Left ventricle myocardium inferior (tissue), 1 donor: ENCODE results near the gene PUM1. TPM values are rescaled to one million over a fixed set of nuclear protein-coding genes. Genes with fewer than 3 reads are reported as not detected.
"Not testable (repeated sequence)": the region's sequence is repeated elsewhere in the genome, so short reads cannot be mapped to it uniquely, and the experiment has no call there.

Experiments used
- DNase-seq: peaks from one replicate; pipeline ENCODE4 v3.0.0-alpha.2; 2020
- H3K27ac ChIP-seq: fragments of 200-600 bp; replicated peaks from 2 replicates; pipeline ENCODE4 v1.8.0; 2021
- H3K27me3 ChIP-seq: fragments of 200-600 bp; 2 replicates; pipeline ENCODE4 v1.8.0; 2021; ENCODE audit warnings: low read depth
- H3K36me3 ChIP-seq: fragments of 200-600 bp; 2 replicates; pipeline ENCODE4 v1.8.0; 2021
- H3K4me1 ChIP-seq: fragments of 200-600 bp; 2 replicates; pipeline ENCODE4 v1.8.0; 2021
- H3K4me3 ChIP-seq: fragments of 200-600 bp; 2 replicates; pipeline ENCODE4 v1.8.0; 2021; ENCODE audit warnings: mild to moderate bottlenecking, moderate library complexity
- H3K9me3 ChIP-seq: fragments of 200-600 bp; replicated peaks from 2 replicates; pipeline ENCODE4 v1.8.0; 2021
- CTCF ChIP-seq: fragments of 200-600 bp; IDR thresholded peaks from 2 replicates; pipeline ENCODE4 v1.8.0; 2021; ENCODE audit warnings: antibody characterized with exemption, mild to moderate bottlenecking, borderline replicate concordance
- intact Hi-C: fragments of 100-400 bp; cut with micrococcal nuclease; formaldehyde crosslinking; loops from one replicate; pipeline ENCODE4 v1.11.0; 2022
- total RNA-seq: library from RNA; stranded (reverse); fragmentation: NEBNext Ultra II Directional; extraction: Animal tissue kit (Norgen Biotek cat#: 25700); gene quantifications from one replicate; pipeline ENCODE4 v1.2.1, GENCODE V29; 2021
- donor health status: DM: no; HTN: yes; CAD: no; lungs with severe emphysema.

PUM1 gene
- total RNA-seq, 1 donor from 2014 or later: 80.1 TPM

DNA sequence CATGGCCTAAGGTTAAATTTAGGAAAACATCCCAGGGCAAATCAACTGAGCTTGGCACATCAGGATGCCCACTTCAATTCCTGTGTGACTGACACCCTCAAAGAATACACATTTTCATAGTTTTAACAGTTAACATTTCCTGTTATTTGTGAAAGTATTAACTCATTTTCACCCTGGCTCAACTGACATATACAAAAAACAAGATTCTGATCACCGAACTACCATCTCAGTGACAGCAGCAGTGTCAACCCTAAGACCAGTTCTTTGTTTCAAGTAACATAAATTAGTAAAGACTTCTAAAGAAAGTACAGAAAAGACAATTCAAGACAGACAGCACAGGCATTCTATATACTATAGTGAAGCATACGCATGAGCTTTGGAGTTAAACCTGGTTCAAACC is 88.0 kb downstream of the PUM1 start:
- Histone ChIP-seq H3K36me3 (peaks cover 33% of the 10 kb centered on the region), H3K27me3 (no peaks in the 10 kb centered on the region), H3K9me3 (no peaks in the 10 kb centered on the region), H3K4me1 (peaks cover 53% of the 10 kb centered on the region), H3K4me3 (no peak overlapping the region), H3K27ac (peak overlapping the region; percentile 16)
- TF ChIP-seq CTCF: no peak
- DNase-seq: no peak
- intact Hi-C loops: no loop called here

DNA sequence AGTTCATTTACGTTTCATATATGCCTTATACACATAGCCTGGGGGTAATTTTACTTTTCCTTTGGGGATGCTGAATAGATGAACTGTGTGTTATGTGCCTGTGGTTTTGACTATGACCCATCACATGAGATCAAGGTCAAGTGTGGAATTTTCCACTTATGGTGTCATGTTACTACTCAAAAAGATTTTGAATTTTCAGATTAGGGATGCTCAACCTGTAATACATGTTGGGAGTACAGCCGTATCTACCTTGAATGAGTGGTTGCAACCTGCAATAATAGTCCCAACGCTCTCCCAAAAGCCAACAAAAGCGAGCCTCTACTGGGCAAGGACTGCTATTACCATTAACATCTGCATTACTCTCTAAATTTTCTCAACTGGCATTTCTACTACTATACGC is 88.4 kb downstream of the PUM1 start:
- intact Hi-C loops: no loop called here
- no peak overlapping the region for H3K4me3 ChIP-seq
- H3K9me3 ChIP-seq: no peaks in the 10 kb centered on the region
- peak; percentile 29 for TF ChIP-seq CTCF
- H3K36me3 ChIP-seq: peaks cover 33% of the 10 kb centered on the region
- H3K4me1 ChIP-seq: peaks cover 48% of the 10 kb centered on the region
- no peaks in the 10 kb centered on the region for H3K27me3 ChIP-seq
- no peak for DNase-seq
- H3K27ac ChIP-seq: peak overlapping the region; percentile 57

- Histone ChIP-seq H3K27ac (peak overlapping the region; percentile 57), H3K4me1 (peaks cover 44% of the 10 kb centered on the region), H3K9me3 (no peaks in the 10 kb centered on the region), H3K36me3 (peaks cover 31% of the 10 kb centered on the region), H3K27me3 (no peaks in the 10 kb centered on the region), H3K4me3 (no peak overlapping the region)
- no peak for TF ChIP-seq CTCF
- DNase-seq: no peak
- intact Hi-C loops: no loop called here
These were observed 89.4 kb downstream of the PUM1 start for GRCh38 chr1:30976143-30976542.

DNA sequence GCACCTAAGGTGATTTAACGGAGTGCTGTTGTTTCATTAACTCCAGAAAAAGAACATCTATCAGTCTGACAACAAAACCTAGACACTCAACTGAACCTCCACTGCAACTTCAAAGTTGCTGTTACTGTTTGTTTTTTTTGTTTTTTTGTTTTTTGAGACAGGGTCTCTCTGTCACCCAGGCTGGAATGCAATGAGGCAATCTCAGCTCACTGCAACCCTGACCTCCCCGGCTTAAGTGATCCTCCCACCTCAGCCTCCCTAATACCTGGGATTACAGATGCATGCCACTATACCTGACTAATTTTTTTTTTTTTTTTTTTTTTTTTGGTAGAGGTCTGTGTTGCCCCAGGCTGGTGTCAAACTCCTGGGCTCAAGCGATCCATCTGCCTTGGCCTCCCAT is 90.3 kb downstream of the PUM1 start:
- TF ChIP-seq CTCF: no peak
- Histone ChIP-seq H3K27ac (peak overlapping the region; percentile 57), H3K36me3 (peaks cover 27% of the 10 kb centered on the region), H3K9me3 (no peaks in the 10 kb centered on the region), H3K27me3 (no peaks in the 10 kb centered on the region), H3K4me1 (peaks cover 41% of the 10 kb centered on the region), H3K4me3 (no peak overlapping the region)
- intact Hi-C loops: no loop called here
- no peak for DNase-seq

- DNase-seq: no peak
- Histone ChIP-seq H3K4me3 (no peak overlapping the region), H3K27me3 (no peaks in the 10 kb centered on the region), H3K36me3 (peaks cover 21% of the 10 kb centered on the region), H3K9me3 (no peaks in the 10 kb centered on the region), H3K4me1 (peaks cover 41% of the 10 kb centered on the region), H3K27ac (no peak overlapping the region)
- TF ChIP-seq CTCF: no peak
- intact Hi-C loops: no loop called here
These were observed 91.0 kb downstream of the PUM1 start for GRCh38 chr1:30974536-30974935.

DNA sequence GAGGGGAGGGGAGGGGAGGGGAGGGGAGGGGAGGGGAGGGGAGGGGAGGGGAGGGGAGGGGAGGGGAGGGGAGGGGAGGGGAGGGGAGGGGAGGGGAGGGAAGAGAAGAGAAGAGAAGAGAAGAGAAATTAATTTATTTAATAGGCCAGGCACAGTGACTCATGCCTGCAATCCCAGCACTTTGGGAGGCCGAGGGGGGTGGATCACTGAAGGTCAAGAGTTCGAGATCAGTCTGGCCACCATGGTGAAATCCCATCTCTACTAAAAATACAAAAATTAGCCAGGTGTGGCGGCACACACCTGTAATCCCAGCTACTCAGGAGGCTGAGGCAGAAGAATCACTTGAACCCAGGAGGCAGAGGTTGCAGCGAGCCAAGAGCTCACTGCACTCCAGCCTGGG is 93.2 kb downstream of the PUM1 start:
- intact Hi-C loops, H3K4me3 ChIP-seq, H3K27me3 ChIP-seq, DNase-seq, H3K27ac ChIP-seq, H3K9me3 ChIP-seq: not testable (repeated sequence)
- Histone ChIP-seq H3K4me1 (peaks cover 50% of the 10 kb centered on the region), H3K36me3 (peaks cover 25% of the 10 kb centered on the region)
